Stimulated activated CD4-positive, alpha-beta T cell treated with anti-CD3 and anti-CD28 coated beads, TNF-alpha, amount 100 ng/mL, for 48 hours (primary cell): Measurements from ENCODE around the gene HLA-E.

Source experiments
- DNase-seq, 3 donors: peaks; one replicate each; pipeline ENCODE4 v3.0.0-alpha.2; 2020; ENCODE audit warnings: low read depth in 3 of 3

Gene HLA-E

GRCh38 chr6:30541515-30542403 lies 52.5 kb downstream of the HLA-E start:
- peak; percentile 62 to 64 (median 63) for DNase-seq

GRCh38 chr6:30542404-30542725 lies 53.1 kb downstream of the HLA-E start:
- DNase-seq = no peak

- DNase-seq = no peak
Observed at GRCh38 chr6:30542915-30543314, 53.6 kb downstream of the HLA-E start.
